SU-DHL-6 (cell line): ENCODE results near the gene SLC35A2.

Experiments used
- H2AFZ ChIP-seq: fragments of 200-600 bp; sonication (generic); 2 replicates; pipeline ENCODE4 v1.6.1; 2014; ENCODE audit warnings: low read depth, mild to moderate bottlenecking, moderate library complexity, mixed read lengths, antibody characterized with exemption, low read length; ENCODE audit not compliant: severe bottlenecking
- H3F3A ChIP-seq: fragments of 200-600 bp; shearing (Covaris generic); 2 replicates; pipeline ENCODE4 v1.6.0; 2016; ENCODE audit warnings: antibody characterized with exemption, mild to moderate bottlenecking; ENCODE audit not compliant: insufficient read depth
- H3K27ac ChIP-seq: fragments of 200-600 bp; sonication (generic); 2 replicates; pipeline ENCODE4 v1.5.1; 2016; ENCODE audit warnings: low read depth, mild to moderate bottlenecking, low read length, moderate library complexity, mixed read lengths
- H3K27me3 ChIP-seq: fragments of 200-600 bp; sonication (generic), shearing (Covaris generic); 2 replicates; pipeline ENCODE4 v1.6.0; 2014; ENCODE audit warnings: mild to moderate bottlenecking, low read length
- H3K36me3 ChIP-seq: fragments of 200-600 bp; sonication (generic); 2 replicates; pipeline ENCODE4 v1.6.1; 2014; ENCODE audit warnings: mild to moderate bottlenecking, low read length, mixed read lengths
- H3K4me2 ChIP-seq: fragments of 300-600, 200-600 bp; shearing (Covaris generic), sonication (generic); 2 replicates; pipeline ENCODE4 v1.6.0; 2014; ENCODE audit warnings: low read length, low read depth, mild to moderate bottlenecking; ENCODE audit not compliant: poor library complexity, severe bottlenecking
- H3K4me3 ChIP-seq: fragments of 200-600 bp; sonication (generic); 2 replicates; pipeline ENCODE4 v1.5.1; 2014; ENCODE audit warnings: antibody characterized with exemption, low read length, mild to moderate bottlenecking, mixed read lengths; ENCODE audit not compliant: insufficient read depth, poor library complexity, severe bottlenecking
- H3K79me2 ChIP-seq: fragments of 200-600 bp; sonication (generic); 2 replicates; pipeline ENCODE4 v1.6.1; 2014; ENCODE audit warnings: mild to moderate bottlenecking, low read length, moderate library complexity; ENCODE audit not compliant: insufficient read depth
- H3K9ac ChIP-seq: fragments of 200-600 bp; sonication (generic); 2 replicates; pipeline ENCODE4 v1.7.0; 2014; ENCODE audit warnings: mild to moderate bottlenecking, low read length
- H3K9me2 ChIP-seq: fragments of 200-600 bp; sonication (generic); replicated peaks from 2 replicates; pipeline ENCODE4 v1.6.1; 2014; ENCODE audit warnings: low read length; ENCODE audit not compliant: insufficient read depth
- H3K9me3 ChIP-seq: fragments of 200-600 bp; sonication (generic); 2 replicates; pipeline ENCODE4 v1.6.1; 2014; ENCODE audit warnings: low read length, mixed read lengths; ENCODE audit not compliant: insufficient read depth
- H4K20me1 ChIP-seq: fragments of 200-600 bp; sonication (generic); 2 replicates; pipeline ENCODE4 v1.6.1; 2014; ENCODE audit warnings: low read depth, mild to moderate bottlenecking, antibody characterized with exemption, low read length, moderate library complexity, mixed read lengths
- EZH2phosphoT487 ChIP-seq: fragments of 200-600 bp; sonication (generic), shearing (Covaris generic); conservative IDR thresholded peaks from 2 replicates; pipeline ENCODE4 v1.6.1; 2018; ENCODE audit warnings: mild to moderate bottlenecking, antibody characterized with exemption, low read length, moderate library complexity, mixed read lengths
- TF ChIP-seq, protein P1 (sequence below): fragments of 200-600 bp; sonication (generic); IDR thresholded peaks from one replicate; pipeline ENCODE4 v1.5.1; 2017; ENCODE audit warnings: antibody characterized with exemption, mild to moderate bottlenecking, low read length, moderate library complexity; ENCODE audit not compliant: insufficient read depth, poor library complexity, severe bottlenecking

The SLC35A2 gene

DNA sequence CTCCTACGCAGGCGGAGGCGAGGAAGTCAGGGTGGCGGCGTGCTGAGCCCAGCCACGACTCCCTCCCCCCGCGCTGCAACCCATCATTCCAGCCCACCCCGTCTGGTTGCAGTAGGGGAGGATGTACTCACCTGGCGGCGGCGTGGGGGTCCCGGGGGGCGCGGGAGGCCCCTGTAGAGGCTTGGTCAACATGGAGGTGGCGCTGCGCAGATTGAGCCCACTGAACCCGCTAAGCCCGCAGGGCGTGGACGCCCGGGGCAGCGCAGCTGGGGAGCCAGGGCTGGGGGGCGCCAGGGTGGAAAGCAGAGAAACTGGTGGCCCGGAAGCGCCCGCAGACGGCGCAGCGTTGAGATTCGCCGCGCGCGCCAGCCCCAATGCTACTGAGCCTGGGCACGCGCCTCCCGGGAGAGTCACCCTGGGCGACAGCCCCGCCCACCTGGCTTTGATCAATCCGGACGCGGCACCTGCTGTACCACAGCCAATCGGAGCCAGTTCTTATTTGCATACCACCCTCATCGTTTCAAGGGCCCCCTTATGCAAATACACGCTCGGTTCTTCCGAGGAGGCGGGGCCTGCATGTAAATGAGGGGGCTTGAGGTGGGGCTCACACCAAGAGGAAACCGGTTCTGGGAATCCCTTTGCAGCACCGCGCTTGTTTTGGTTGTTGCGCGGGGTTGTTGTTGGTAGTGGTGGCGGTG lies 7.3 kb upstream of the SLC35A2 start, which contains the start of gene PIM2:
Gene PIM2 (minus strand): TSS at position 382 of the 698 bp plus-strand sequence. CDS start 190 bp downstream, at position 192.
- Histone ChIP-seq H3K27ac (peak within 1 kb of the TSS; percentile 82), H3K9me3 (no peaks in the 10 kb centered on the region), H4K20me1 (no peaks in the 10 kb centered on the region), H3K27me3 (no peaks in the 10 kb centered on the region), H3K4me2 (peak within 1 kb of the TSS; percentile 71), H3F3A (peaks cover 17% of the 10 kb centered on the region), H3K36me3 (no peaks in the 10 kb centered on the region), H3K9ac (peak within 1 kb of the TSS; percentile 75), H3K79me2 (peaks cover 19% of the 10 kb centered on the region), H3K9me2 (no peaks in the 10 kb centered on the region), H2AFZ (no peak within 1 kb of the TSS), H3K4me3 (peak within 1 kb of the TSS; percentile 76)
- no peak for TF ChIP-seq EZH2phosphoT487
- TF ChIP-seq, protein P1, sequence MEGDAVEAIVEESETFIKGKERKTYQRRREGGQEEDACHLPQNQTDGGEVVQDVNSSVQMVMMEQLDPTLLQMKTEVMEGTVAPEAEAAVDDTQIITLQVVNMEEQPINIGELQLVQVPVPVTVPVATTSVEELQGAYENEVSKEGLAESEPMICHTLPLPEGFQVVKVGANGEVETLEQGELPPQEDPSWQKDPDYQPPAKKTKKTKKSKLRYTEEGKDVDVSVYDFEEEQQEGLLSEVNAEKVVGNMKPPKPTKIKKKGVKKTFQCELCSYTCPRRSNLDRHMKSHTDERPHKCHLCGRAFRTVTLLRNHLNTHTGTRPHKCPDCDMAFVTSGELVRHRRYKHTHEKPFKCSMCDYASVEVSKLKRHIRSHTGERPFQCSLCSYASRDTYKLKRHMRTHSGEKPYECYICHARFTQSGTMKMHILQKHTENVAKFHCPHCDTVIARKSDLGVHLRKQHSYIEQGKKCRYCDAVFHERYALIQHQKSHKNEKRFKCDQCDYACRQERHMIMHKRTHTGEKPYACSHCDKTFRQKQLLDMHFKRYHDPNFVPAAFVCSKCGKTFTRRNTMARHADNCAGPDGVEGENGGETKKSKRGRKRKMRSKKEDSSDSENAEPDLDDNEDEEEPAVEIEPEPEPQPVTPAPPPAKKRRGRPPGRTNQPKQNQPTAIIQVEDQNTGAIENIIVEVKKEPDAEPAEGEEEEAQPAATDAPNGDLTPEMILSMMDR = no peak

DNA sequence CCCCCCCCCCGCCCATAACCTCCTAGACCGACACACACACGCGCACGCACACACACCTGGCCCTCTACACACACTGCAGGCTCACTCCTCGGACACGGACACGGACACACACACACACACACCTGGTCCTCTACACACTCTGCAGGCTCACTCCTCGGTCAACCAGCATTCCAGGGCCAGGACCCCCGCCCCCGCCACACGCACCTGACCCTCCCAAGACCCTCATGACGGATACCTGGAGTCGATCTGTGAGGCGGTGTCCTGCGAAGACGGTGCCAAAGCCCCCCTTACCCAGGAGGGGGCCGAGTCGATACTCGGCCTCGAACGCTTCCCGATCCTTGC lies 6.8 kb upstream of the SLC35A2 start:
- no peak overlapping the region for H2AFZ ChIP-seq

DNA sequence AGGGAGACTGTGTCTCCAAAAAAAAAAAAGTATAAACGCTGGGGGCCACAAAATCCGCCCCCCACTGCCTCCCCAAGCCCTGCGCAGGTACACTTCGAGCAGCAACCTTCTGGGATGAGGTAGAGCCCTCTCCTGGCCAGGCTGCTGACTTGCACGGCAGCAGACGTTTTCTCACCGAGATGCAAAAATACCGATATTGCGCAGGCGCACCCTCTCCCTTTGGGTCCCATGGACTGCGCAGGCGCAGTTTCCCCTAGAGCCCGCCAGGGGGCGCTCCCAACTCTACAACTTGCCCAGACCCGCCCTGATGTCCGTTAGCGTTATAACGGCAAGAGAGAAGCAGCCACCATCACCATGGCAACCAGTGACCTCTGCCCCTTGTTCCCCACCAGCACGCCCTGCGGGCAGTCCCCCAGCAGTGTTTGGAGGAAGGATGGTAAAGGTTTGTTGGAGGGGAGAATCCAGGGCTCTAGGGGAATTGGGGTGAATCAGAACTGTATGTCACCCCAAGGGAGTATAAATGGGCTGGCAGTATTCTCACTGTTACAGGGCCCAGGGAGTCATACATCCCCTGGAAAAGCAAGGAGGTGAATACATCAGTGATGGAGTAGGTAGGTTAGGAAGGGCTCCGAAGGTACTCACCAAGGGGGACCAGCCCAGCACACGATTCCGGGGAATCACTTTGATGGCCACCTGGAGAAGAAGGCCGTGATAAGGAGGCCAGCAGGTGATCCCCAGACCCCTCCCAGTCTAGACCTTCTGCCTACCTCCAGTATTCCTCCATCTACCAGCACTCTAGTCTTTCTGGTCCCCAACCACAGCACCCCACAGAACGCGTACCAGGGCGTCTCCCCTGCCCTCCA lies 5.9 kb upstream of the SLC35A2 start:
- Histone ChIP-seq H3K79me2 (peaks cover 19% of the 10 kb centered on the region), H3K4me2 (peak overlapping the region; percentile 71), H3K9me3 (no peaks in the 10 kb centered on the region), H3K36me3 (no peaks in the 10 kb centered on the region), H3K9me2 (no peaks in the 10 kb centered on the region), H3K27me3 (no peaks in the 10 kb centered on the region), H3K9ac (peak overlapping the region; percentile 75), H4K20me1 (no peaks in the 10 kb centered on the region), H3K4me3 (peak overlapping the region; percentile 76), H3K27ac (peak overlapping the region; percentile 82), H3F3A (peaks cover 26% of the 10 kb centered on the region), H2AFZ (no peak overlapping the region)
- no peak for TF ChIP-seq EZH2phosphoT487
- TF ChIP-seq, protein P1 = peak; percentile 80

More for the DNA sequence above, 6.8 kb upstream of the SLC35A2 start:
- TF ChIP-seq, protein P1 = no peak
- TF ChIP-seq EZH2phosphoT487 = no peak
- Histone ChIP-seq H4K20me1 (no peaks in the 10 kb centered on the region), H3K79me2 (peaks cover 19% of the 10 kb centered on the region), H3K9me3 (no peaks in the 10 kb centered on the region), H3K4me3 (peak overlapping the region; percentile 76), H3K27me3 (no peaks in the 10 kb centered on the region), H3K4me2 (peak overlapping the region; percentile 71), H3K36me3 (no peaks in the 10 kb centered on the region), H3K9me2 (no peaks in the 10 kb centered on the region), H3K9ac (peak overlapping the region; percentile 75), H3K27ac (peak overlapping the region; percentile 82), H3F3A (peaks cover 17% of the 10 kb centered on the region)
